Lung (tissue), 12 donors: ENCODE measurements around the gene TMEM131. TPM values are rescaled to one million over a fixed set of nuclear protein-coding genes. Genes with fewer than 3 reads are reported as not detected.
A peak's percentile ranks its signal among the peaks of the same experiment; 100 is the strongest.

Source experiments
- ATAC-seq: fragments of 200-7000 bp; cut with Tn5 transposase; one replicate; pipeline ENCODE4 v1.9.1; 2020; ENCODE audit warnings: moderate number of reproducible peaks; ENCODE audit not compliant: insufficient read depth, low FRiP score
- DNase-seq, 3 donors: peaks; one replicate each; pipeline ENCODE4 v3.0.0-alpha.2; 2013 to 2017
- H3K27ac ChIP-seq, 2 donors: one replicate each; pipeline ENCODE4 v1.5.1; 2013; ENCODE audit warnings: mild to moderate bottlenecking in 2 of 2, moderate library complexity in 2 of 2, control low read depth in 1 of 2, inconsistent platforms in 1 of 2, low read depth in 1 of 2, low read length in 1 of 2
- H3K27me3 ChIP-seq, 3 donors: one replicate each; pipeline ENCODE4 v1.5.1; 2013; ENCODE audit warnings: low read length in 2 of 3; ENCODE audit not compliant: control insufficient read depth in 3 of 3, insufficient read depth in 3 of 3
- H3K36me3 ChIP-seq, 4 donors: one replicate each; pipeline ENCODE4 v1.5.1; 2013; ENCODE audit warnings: low read length in 4 of 4, mild to moderate bottlenecking in 1 of 4, moderate library complexity in 1 of 4; ENCODE audit not compliant: control insufficient read depth in 4 of 4, insufficient read depth in 4 of 4
- H3K4me1 ChIP-seq, 5 donors: one replicate each; pipeline ENCODE4 v1.5.1; 2013; ENCODE audit warnings: low read length in 5 of 5, mild to moderate bottlenecking in 2 of 5, moderate library complexity in 1 of 5; ENCODE audit not compliant: control insufficient read depth in 5 of 5, insufficient read depth in 5 of 5
- H3K4me3 ChIP-seq: one replicate; pipeline ENCODE4 v1.5.1; 2013; ENCODE audit warnings: mild to moderate bottlenecking, control low read depth, moderate library complexity
- H3K9ac ChIP-seq, 2 donors: one replicate each; pipeline ENCODE4 v1.5.1; 2013; ENCODE audit warnings: low read length in 2 of 2, control low read depth in 1 of 2; ENCODE audit not compliant: insufficient read depth in 1 of 2
- H3K9me3 ChIP-seq, 4 donors: one replicate each; pipeline ENCODE4 v1.5.1; 2013; ENCODE audit warnings: low read length in 3 of 4, mild to moderate bottlenecking in 1 of 4, moderate library complexity in 1 of 4; ENCODE audit not compliant: control insufficient read depth in 4 of 4, insufficient read depth in 3 of 4
- CTCF ChIP-seq: IDR thresholded peaks from 2 replicates; pipeline ENCODE4 v1.5.1; 2012; ENCODE audit warnings: mild to moderate bottlenecking; ENCODE audit errors: control extremely low read depth, extremely low read depth
- WGBS, 2 donors: extraction: QIAGEN DNeasy Blood & Tissue Kit; methylation state at CpG; one replicate each; pipeline ENCODE4 v1.1.7; 2013; 5-methylcytosine and 5-hydroxymethylcytosine counted together
- polyA plus RNA-seq, 2 donors: library from polyadenylated mRNA; stranded (reverse); fragments of 200-250 nt; gene quantifications; one replicate each; pipeline ENCODE4 v1.2.1, GENCODE V29; 2013
- total RNA-seq, 2 donors: library from RNA; depleted of rRNA in 1 of 2; stranded (reverse); fragments of >200 nt in 1 of 2; gene quantifications; one replicate each; pipeline ENCODE4 v1.2.1, GENCODE V29; 2014 to 2021
- donor health status: control.
- donor health status: control.
- donor health status: Bipolar disorder and iron deficiency.
- donor health status: healthy.
- donor health status: DM: yes; HTN: yes; CAD: no.

Gene TMEM131
- total and polyA plus RNA-seq, 4 donors = 9.3 to 54.0 (median 23.7) TPM

GRCh38 chr2:97798416-97798815 is 197.3 kb downstream of the TMEM131 start:
- no peak for TF ChIP-seq CTCF
- no peaks in the 10 kb centered on the region for H3K27me3 ChIP-seq
- H3K27ac ChIP-seq = no peak overlapping the region
- 78 to 89% methylated on average over 6 of the region's 6 CpGs for WGBS, 2 donors
- H3K9me3 ChIP-seq = no peaks in the 10 kb centered on the region
- ATAC-seq (no peak), DNase-seq (peak in 1 of 3 donors; percentile 14)
- H3K4me1 ChIP-seq = peaks cover 0 to 21% (median 5%) of the 10 kb centered on the region in 5 donors
- no peak overlapping the region for H3K4me3 ChIP-seq
- H3K9ac ChIP-seq = no peak overlapping the region
- H3K36me3 ChIP-seq = peaks cover 6 to 20% (median 18%) of the 10 kb centered on the region in 4 donors

DNA sequence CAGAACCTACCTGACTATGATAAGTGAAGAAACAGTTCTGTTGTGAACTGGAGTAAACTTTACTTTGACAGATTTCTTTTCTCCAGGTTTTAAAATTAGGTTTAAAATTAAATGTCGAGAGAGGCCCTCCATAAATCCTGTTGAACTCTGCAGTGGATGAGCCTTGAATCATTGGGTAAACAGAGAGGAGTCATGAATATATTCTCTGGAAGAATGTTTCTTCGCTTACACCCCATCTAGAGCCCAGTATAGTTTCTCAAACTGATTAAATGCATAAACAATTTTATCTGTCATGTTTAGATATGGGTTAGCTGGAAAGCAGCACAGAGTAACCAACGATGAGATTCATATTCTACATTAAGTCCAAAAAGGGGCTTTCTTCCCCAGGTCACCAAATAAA is 198.4 kb downstream of the TMEM131 start:
- WGBS, 2 donors = 69 to 87% methylated on average over 3 of the region's 3 CpGs
- H3K9me3 ChIP-seq = no peaks in the 10 kb centered on the region
- no peak for TF ChIP-seq CTCF
- H3K4me1 ChIP-seq = peaks cover 0 to 21% (median 5%) of the 10 kb centered on the region in 5 donors
- DNase-seq (peak in 2 of 3 donors; percentile 7 to 14), ATAC-seq (no peak)
- H3K9ac ChIP-seq = peak overlapping the region in 1 of 2 donors; percentile 13
- H3K27ac ChIP-seq = no peak overlapping the region
- peaks cover 9 to 22% (median 19%) of the 10 kb centered on the region in 4 donors for H3K36me3 ChIP-seq
- no peaks in the 10 kb centered on the region for H3K27me3 ChIP-seq
- no peak overlapping the region for H3K4me3 ChIP-seq

DNA sequence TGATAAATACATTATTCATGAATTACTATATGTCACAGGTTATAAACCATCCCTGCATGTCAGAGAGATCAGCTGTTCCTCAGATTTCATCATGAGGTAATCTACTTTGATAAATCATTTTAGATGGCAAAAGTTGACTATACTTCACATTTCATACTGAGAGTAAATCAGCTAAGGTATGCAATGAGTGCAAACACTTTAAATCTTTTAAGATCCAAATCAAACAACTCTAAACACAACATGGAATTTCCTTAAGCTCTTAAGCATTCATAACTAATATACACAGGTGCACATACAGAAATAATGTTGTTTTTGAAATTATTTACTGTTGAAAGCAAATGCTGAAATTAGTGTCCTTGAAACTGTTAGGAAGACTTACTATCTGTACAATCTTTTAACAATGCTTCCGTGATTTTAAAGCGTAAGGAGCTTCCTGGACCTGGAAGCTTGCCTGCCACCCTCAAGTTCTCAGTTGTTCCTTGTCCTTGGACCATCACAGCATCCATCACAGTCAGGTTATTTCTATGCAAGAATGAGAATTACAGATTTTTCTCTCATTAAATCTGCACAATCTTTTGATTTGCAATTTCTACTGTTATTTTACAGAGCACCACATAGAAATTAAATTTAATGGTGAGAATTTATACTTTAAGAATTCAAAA is 199.2 kb downstream of the TMEM131 start:
- Histone ChIP-seq H3K9ac (peak overlapping the region in 1 of 2 donors; percentile 13), H3K4me3 (no peak overlapping the region), H3K9me3 (no peaks in the 10 kb centered on the region), H3K4me1 (peaks cover 0 to 21% (median 5%) of the 10 kb centered on the region in 5 donors), H3K36me3 (peaks cover 12 to 26% (median 19%) of the 10 kb centered on the region in 4 donors), H3K27me3 (no peaks in the 10 kb centered on the region), H3K27ac (no peak overlapping the region)
- DNase-seq = peak in 1 of 3 donors; percentile 22
- TF ChIP-seq CTCF = no peak
- ATAC-seq = no peak
- 51 to 83% methylated on average over 2 of the region's 2 CpGs for WGBS, 2 donors
